GM10847 (cell line): ENCODE data around the gene GNPTAB.

ENCODE experiments used
- POLR2A ChIP-seq: IDR thresholded peaks from 2 replicates; pipeline ENCODE4 v1.6.1; 2011; ENCODE audit not compliant: insufficient read length; ENCODE audit errors: extremely low read depth

The GNPTAB gene

DNA sequence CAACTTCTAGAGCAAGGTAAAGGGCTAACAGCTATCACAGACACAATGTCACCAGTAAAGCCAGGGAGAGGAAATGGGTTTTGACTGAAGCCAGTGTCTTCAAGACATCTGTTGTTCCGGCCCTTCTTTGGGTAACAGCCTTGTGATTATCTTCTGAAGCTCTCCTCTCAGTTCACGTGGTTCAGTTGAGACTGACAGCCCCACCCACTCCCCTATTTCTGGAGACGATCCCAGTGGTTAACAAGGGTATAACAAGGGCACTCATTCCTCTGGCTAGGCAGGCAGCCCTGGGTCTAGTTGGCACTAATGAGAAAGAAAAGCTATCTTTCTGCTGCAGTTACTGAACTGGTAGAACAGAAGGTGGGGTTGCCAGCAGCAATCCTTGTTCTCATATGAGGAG lies 6.9 kb downstream of the GNPTAB start:
- no peak for TF ChIP-seq POLR2A

DNA sequence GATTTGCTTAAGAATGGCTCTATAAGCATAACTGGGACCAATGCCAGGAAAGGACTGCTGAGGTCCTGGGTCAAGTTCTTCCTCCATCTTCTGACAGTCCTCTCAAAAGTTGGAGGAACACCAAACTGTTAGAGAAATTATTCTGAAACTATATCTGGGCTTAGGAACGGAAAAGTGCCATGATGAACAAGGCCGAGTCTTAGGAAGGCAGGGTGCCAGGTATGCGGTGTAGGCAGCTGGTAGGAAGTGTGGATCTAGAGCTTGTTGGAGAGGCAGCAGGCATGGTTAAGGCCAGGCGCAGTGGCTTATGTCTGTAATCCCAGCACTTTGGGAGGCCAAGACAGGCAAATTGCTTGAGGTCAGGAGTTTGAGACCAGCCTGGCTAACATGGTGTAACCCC lies 7.7 kb downstream of the GNPTAB start:
- TF ChIP-seq POLR2A: no peak

DNA sequence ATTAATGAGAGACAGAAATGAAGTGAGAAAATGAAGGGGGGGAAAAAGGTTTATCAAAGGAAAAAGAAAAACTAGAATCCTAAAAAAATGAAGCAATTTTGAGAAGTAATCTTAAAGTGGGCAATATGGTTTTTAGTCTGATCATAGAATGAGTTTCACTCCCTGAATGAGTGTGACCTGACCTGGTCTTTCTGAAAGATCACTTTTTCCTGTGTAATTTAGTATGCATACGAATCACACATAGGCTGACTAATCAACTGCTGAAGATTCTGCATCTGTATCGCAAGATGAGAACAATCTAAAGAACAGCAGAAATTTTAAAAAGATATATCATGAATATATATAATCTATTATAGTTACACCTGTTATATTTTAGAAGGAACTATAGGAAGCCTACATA lies 11.3 kb downstream of the GNPTAB start:
- TF ChIP-seq POLR2A: no peak

DNA sequence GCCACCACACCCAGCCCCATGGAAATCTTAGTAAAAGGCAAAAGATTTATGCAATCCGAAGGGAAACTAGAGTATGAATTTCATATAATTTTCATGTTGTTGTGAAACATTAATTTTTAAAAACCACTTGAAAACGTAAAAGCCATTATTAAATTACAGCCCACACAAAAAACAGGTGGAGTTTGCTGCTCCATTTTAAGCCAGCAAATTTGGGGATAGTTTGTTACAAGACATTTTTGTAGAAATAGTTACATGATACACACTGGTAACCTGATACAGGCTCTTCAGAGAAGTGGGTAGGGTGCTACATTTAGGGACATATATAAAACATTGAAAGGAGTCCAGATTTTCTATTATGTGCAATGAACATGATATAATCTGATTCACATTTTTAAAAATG lies 17.6 kb downstream of the GNPTAB start:
- TF ChIP-seq POLR2A: no peak

DNA sequence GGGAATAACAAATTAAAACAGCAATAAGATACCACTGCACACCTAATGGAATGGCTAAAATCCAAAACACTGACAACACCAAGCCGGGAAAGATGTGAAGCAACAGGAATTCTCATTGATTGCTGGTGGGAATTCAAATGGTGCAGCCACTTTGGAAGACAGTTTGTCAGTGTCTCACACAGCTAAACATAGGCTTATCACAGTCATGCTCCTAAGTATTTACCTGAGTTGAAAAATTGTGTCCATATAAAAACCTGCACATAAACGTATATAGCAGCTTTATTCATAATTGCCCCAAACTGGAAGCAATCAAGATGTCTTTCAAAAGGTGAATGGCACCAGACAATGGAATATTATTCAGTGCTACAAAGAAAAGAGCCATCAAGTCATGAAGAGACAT lies 21.6 kb downstream of the GNPTAB start:
- TF ChIP-seq POLR2A: no peak

DNA sequence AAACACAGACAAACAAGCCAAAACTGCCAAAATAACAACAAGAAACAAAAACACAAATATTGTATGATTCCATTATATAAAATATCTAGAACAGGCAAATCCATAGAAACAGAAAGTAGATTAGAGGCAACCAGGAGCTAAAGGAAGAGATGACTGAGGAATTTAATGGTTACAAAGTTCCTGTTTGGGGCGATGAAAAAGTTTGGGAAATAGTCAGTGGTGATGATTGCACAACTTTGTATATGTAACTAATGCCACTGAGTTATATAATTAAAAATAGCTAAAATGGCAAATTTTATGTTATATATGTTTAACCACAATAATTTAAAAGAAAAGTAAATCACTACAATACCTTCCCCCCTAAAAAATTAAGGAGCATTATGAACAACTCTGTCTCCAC lies 24.5 kb downstream of the GNPTAB start:
- TF ChIP-seq POLR2A: no peak

DNA sequence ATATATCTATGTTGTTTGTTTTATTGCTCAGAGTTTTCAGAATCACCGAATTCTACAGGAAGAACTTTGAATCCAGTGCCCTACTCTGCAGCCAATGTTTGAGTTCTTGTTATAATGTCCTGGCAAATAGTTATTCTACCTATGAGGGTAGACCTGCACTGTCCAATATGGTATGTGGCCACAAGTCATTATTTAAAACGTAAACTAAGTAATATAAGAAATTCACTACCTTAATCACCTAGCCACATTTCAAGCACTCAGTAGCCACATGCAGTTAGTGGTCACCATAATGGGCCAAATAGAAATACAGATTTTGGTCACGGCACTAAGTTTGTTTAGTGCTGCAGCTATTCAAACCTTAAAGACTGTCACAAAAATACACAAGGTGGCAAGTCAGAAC lies 26.4 kb downstream of the GNPTAB start:
- no peak for TF ChIP-seq POLR2A

DNA sequence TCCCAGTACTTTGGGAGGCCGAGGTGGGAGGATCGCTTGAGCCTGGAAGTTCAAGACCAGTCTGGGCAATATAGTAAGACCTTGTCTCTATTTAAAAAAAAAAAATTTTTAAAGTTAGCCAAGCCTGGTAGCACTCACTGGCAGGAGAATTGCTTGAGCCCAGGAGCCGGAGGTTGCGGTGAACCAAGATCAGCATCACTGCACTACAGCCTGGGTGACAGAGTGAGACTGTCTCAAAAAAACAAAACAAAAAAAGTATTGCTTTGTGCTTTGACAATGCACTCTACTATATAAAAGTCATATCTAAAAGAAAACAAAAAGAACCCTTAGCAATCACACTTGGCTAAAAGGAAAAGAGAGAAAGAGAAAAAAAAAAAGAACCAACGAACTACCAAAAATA lies 26.8 kb downstream of the GNPTAB start:
- no peak for TF ChIP-seq POLR2A

DNA sequence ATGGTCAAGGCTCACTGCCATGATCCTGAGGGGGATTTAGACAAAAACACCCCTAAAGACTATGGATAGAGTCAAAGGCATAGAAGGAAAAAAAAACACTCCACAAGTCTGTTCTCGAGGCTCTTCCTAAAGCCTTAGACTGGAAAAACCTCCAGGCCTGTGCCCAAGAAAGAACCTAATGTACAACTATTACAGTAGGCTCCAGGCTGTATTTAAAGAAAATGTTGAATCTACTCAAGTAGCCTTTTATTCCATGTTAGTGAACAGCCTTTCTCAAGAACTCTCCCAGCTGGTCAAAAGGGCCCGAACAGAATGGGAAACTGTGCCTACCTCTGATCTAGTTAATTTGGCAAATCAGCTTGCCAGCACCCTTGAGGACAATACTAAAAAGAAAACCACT lies 28.3 kb downstream of the GNPTAB start:
- TF ChIP-seq POLR2A: no peak

DNA sequence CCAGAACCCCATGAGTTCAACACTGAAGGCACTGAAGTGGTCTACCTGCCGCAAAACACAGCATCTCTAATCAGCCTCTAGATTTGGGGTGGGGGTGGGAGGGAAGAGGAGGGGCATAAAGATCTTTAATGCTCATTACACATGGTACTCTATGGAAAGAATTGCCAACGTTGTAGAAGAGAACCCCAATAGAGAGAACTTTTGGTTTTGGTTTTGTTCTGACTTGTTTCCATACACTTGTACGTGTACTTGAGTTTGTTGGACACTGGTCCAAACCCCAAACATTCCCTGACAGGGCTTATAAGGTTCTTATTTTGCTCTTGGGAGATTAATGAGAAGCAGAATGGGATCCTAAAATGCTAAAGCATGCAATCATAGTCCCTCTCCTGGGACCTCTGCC lies 31.0 kb downstream of the GNPTAB start:
- no peak for TF ChIP-seq POLR2A

DNA sequence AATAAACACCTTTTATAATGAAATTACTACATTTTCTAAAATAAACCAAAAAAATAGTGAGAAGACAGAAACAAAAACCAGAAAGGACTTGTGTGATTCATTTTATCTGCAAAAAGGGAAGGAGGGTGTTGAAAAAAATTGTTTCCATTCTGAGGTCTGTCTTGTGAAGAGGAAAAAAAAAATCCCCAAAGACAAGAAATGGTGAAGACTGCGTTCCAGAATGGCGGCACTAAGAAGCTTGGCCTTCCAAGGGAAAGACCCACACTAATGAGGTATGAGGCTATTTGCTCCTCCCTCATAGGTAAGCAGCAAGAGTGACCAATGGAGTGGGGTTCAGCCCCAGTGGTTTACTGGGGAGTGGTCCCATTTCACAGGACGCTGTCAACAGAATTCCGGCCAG lies 35.0 kb downstream of the GNPTAB start:
- no peak for TF ChIP-seq POLR2A

DNA sequence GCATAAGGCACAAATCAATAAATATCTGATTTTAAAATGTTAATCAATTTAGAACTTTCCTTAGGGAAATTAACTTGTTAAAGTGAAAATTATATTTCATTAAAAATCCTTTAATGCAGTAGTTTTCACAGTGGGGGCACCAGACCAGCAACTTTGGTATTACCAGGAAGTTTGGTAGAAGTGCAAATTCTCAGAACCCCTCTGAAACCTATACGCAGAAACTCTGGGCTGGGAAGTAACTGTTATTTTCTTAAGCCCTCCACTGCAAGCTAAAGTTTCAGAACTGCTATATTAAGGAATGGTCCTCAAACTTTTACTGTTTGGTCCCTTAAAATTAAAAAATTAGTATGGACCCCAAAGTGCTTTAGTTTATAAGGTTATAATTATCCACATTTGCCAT lies 35.7 kb downstream of the GNPTAB start:
- TF ChIP-seq POLR2A: no peak

DNA sequence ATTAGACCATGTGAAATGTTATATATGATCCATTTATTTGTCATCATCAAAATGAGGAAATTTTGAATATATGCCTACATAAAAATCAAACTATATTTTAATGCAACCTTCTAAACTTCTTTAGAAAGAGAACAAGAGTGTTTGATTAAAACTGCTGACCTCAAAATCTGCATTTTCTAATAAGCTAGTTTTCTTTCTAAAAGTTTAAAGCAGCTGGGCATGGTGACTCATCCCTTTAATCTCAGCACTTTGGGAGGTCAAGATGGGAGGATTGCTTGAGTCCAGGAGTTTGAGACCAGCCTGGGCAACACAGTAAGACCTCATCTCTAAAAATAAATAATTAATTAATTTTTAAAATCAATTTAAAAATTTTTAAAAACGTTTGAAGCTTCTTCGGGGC lies 36.2 kb downstream of the GNPTAB start:
- no peak for TF ChIP-seq POLR2A

DNA sequence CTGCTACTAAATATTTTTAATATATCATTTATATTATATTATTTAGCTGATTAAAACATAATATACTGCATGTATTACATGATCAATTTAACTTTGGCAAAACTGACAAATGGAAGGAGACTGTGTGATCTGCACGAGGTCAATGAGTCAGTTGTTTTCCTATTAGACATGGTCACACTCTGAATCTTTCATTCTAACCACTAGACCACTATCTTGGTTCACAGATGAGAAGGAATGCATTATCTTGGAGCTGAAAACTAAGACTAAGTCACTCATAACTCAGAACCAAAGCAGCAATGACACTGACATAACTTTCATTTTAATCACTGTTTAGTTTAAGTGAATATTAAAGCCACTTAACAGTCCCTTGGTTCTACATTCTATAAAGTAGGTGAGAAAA lies 37.4 kb downstream of the GNPTAB start:
- no peak for TF ChIP-seq POLR2A

DNA sequence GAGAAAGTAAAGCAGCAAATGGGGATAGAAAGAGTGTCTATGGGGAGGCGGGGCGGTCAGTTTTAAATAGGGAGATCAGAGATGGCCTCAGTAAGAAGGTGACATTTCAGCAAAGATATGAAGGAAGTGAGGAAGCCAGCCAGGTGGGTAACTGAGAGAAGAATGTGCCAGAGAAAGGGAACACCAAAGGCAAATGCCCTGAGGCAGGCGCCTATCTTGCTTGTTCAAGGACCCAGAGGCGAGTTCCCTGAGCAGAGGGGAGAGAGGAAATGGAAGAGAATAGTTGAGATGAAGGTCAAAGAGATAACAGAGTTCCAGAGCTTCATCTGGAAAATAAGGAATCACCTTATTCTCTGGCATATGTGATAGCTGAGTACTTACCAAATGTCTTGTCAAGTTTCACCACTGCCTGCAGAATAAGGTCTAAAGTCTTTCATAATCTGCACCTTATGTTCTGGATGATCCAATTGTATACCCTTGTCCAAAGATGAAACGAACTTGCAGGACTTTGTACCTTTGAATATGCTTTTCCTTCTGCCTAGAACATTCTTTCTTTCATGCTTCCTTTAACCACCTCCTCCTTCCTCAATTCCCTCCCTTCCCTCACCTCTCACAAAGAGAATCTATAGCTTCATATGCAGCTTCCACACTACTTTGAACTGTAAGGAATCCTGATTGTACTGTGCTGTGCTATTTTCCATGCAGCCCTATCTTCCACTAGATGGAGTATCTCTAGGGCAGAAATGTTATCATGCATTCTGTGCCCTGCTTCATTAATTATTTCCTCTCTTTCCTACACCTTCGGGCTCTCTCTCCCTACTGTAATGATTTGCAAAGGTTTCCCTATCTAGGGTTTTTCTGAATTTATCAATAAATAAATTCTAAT lies 38.5 kb downstream of the GNPTAB start:
- no peak for TF ChIP-seq POLR2A

DNA sequence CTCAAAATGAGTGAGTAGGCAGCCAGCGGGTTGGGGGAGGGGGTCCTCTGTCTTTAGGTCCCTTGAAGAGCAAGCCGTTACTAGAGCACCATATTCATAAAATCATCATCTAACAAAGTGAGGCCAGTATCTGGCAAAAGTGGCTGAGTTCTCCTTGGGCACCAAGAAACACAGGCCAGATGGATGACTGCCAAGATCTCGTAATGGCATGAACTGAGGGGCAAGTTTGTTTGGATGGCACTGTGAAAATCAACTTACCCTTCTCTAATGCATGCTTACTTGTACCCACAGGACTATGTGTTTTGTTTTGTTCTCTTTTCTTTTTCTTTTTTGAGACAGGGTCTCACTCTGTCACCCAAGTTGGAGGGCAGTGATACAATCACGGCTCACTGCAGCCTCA lies 41.6 kb downstream of the GNPTAB start:
- no peak for TF ChIP-seq POLR2A

DNA sequence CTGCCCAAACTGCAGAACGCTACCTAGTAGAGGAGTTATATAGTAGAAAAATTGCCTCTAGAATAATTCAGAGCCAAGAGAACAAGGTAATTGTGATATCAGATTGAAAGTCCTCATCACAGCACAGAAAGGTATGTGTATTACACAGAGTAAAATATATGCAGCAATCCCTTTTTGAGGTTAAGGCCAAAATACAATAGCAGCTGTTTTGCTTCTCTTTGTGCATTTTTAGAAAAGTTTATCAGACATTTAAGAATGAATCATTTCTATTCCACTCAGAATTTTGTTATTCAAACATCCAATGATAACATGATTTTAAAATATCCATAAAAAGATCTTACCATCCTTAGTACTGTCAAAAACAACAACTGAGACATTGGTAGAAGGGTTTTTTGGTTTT lies 45.1 kb downstream of the GNPTAB start:
- TF ChIP-seq POLR2A: no peak
